Fibroblast of the aortic adventitia (primary cell): ENCODE measurements around the gene FARSB. TPM values are rescaled to one million over a fixed set of nuclear protein-coding genes. Genes with fewer than 3 reads are reported as not detected.

Source experiments
- DNase-seq: peaks from one replicate; pipeline ENCODE4 v3.0.0-alpha.2; 2010; ENCODE audit warnings: low read depth
- H3K4me3 ChIP-seq: 2 replicates; pipeline ENCODE4 v1.5.1; 2011; ENCODE audit warnings: low read depth, mild to moderate bottlenecking, control low read depth, low read length, moderate library complexity
- CTCF ChIP-seq: IDR thresholded peaks from 2 replicates; pipeline ENCODE4 v1.5.1; 2011; ENCODE audit warnings: mild to moderate bottlenecking, low read length, control low read depth, inconsistent platforms; ENCODE audit not compliant: insufficient read depth
- total RNA-seq: library from RNA; depleted of rRNA; stranded (reverse); fragments of >200 nt; gene quantifications from 2 replicates; pipeline ENCODE4 v1.2.3, GENCODE V29; 2012; ENCODE audit warnings: low replicate concordance

The FARSB gene
- total RNA-seq, 1 donor: 34.3 TPM

DNA sequence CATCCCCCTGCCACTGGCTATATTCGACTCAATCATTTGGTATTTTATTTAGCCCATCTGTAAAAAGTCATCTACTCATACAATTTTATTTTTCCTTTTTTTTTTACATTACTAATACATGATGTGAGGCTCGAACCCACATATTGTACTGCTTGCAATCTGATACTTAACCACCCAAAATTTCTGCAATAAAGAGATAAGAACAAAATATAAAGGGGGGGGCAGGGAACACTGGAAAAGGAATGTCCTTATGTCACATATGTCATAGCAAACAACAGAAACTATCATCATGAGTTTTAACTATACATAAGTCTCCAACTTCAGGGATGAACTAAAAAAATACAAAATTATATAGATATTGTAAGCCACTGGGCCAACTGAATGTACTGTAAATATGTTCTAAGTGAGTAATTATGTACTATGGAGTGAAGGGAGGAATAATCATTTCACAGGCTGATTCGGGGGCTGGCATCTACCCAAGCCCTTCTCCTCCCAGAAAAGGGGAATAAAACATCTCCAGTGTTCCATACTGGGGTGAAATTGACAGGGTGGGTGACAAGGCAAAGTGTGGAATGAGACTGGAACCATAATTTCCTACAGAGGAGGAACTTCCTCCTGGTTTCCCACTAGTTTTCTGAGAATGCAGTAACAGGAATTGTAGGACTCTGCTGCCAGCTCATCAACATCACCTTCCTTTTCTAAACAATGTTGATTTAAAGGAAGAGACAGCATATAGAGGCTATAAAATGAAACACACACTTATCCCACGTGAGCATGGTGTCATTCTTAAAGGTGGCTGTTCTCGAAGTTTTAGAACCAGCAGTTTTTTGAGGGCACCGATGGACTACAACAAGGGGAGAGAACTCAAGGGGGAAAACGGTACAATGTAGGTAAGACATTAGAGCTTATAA is 79.5 kb downstream of the FARSB start:
- no peak for TF ChIP-seq CTCF
- H3K4me3 ChIP-seq: no peak overlapping the region
- DNase-seq: no peak

GRCh38 chr2:222575618-222576017 is 80.3 kb downstream of the FARSB start:
- DNase-seq: no peak
- TF ChIP-seq CTCF: no peak
- no peak overlapping the region for H3K4me3 ChIP-seq

GRCh38 chr2:222572751-222573174 is 83.1 kb downstream of the FARSB start:
- DNase-seq: peak; percentile 65
- no peak overlapping the region for H3K4me3 ChIP-seq
- no peak for TF ChIP-seq CTCF

GRCh38 chr2:222572264-222572721 is 83.6 kb downstream of the FARSB start:
- H3K4me3 ChIP-seq: no peak overlapping the region
- TF ChIP-seq CTCF: no peak
- DNase-seq: no peak

GRCh38 chr2:222569826-222570225 is 86.1 kb downstream of the FARSB start:
- TF ChIP-seq CTCF: no peak
- no peak overlapping the region for H3K4me3 ChIP-seq
- DNase-seq: peak; percentile 42

- DNase-seq: peak; percentile 72
- TF ChIP-seq CTCF: no peak
- H3K4me3 ChIP-seq: no peak overlapping the region
Measured at GRCh38 chr2:222568865-222569264, 87.0 kb downstream of the FARSB start.

GRCh38 chr2:222566229-222566628 is 89.7 kb downstream of the FARSB start:
- no peak overlapping the region for H3K4me3 ChIP-seq
- DNase-seq: no peak
- no peak for TF ChIP-seq CTCF
